Measurements from ENCODE around the gene SCARB1. TPM values are rescaled to one million over a fixed set of nuclear protein-coding genes. Genes with fewer than 3 reads are reported as not detected.

Gene SCARB1
- total and polyA plus RNA-seq, 2 of the 13 experiments (the other 11 are each of a cell fraction or from before 2014, with no cell fraction given), result 63.4 to 160 TPM

DNA sequence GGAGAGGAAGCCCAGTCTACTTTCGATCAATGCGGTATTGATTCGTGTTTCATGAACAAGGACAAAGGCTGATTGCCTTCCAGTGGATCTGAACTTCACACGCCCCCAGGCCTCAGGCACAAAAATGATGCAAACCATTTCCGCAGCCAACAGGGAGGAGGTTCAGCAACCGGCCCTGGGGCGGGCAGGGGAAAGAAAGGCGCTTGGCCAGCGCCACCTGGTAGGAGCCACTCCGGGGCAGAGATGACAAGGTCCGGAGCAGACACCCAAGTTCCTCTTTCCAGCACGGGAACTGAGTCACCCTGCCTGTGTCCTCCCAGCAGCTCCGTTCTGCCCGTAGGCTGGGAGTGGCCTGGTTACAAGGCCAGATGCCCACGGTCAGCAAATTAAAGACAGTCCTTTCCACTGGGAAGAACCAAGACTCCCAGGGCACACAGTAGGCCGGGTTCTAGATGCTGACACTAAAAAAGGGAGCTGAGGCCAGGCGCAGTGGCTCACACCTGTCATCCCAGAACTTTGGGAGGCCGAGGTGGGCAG lies 136.3 kb downstream of the SCARB1 start (continued):
- TF ChIP-seq, protein P1, sequence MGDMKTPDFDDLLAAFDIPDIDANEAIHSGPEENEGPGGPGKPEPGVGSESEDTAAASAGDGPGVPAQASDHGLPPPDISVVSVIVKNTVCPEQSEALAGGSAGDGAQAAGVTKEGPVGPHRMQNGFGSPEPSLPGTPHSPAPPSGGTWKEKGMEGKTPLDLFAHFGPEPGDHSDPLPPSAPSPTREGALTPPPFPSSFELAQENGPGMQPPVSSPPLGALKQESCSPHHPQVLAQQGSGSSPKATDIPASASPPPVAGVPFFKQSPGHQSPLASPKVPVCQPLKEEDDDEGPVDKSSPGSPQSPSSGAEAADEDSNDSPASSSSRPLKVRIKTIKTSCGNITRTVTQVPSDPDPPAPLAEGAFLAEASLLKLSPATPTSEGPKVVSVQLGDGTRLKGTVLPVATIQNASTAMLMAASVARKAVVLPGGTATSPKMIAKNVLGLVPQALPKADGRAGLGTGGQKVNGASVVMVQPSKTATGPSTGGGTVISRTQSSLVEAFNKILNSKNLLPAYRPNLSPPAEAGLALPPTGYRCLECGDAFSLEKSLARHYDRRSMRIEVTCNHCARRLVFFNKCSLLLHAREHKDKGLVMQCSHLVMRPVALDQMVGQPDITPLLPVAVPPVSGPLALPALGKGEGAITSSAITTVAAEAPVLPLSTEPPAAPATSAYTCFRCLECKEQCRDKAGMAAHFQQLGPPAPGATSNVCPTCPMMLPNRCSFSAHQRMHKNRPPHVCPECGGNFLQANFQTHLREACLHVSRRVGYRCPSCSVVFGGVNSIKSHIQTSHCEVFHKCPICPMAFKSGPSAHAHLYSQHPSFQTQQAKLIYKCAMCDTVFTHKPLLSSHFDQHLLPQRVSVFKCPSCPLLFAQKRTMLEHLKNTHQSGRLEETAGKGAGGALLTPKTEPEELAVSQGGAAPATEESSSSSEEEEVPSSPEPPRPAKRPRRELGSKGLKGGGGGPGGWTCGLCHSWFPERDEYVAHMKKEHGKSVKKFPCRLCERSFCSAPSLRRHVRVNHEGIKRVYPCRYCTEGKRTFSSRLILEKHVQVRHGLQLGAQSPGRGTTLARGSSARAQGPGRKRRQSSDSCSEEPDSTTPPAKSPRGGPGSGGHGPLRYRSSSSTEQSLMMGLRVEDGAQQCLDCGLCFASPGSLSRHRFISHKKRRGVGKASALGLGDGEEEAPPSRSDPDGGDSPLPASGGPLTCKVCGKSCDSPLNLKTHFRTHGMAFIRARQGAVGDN (CRISPR knock-in tag; IDR thresholded peaks at IDR 0.05), result peak; percentile 55; the same call in 1 of the 2 replicates
- TF ChIP-seq RARA (CRISPR knock-in tag; IDR thresholded peaks at IDR 0.05) (0 out of 2 replicates have a peak, but pooled peaks have one; percentile 28), KMT2B (CRISPR knock-in tag; IDR thresholded peaks at IDR 0.05) (no peak), ZNF232 (CRISPR knock-in tag; IDR thresholded peaks at IDR 0.05; ENCODE audit: borderline replicate concordance) (no peak), ZNF329 (CRISPR knock-in tag; IDR thresholded peaks at IDR 0.05; ENCODE audit: low read depth) (no peak), ZNF263 (CRISPR knock-in tag; IDR thresholded peaks at IDR 0.05) (no peak), ZNF709 (CRISPR knock-in tag; IDR thresholded peaks at IDR 0.05) (no peak), RNF2 (conservative IDR thresholded peaks at IDR 0.05; ENCODE audit: low read depth) (no peak), PLSCR1 (CRISPR knock-in tag; IDR thresholded peaks at IDR 0.05; ENCODE audit: borderline replicate concordance) (no peak), ZBTB33 (CRISPR knock-in tag; IDR thresholded peaks at IDR 0.05) (no peak), ONECUT2 (CRISPR knock-in tag; IDR thresholded peaks at IDR 0.05) (peak; percentile 59), ATRX (CRISPR knock-in tag; IDR thresholded peaks at IDR 0.05; ENCODE audit: borderline replicate concordance) (no peak), ZNF335 (CRISPR knock-in tag; IDR thresholded peaks at IDR 0.05) (no peak), TBX2 (CRISPR knock-in tag; IDR thresholded peaks at IDR 0.05; ENCODE audit: borderline replicate concordance) (0 out of 2 replicates have a peak, but pooled peaks have one; percentile 51)
- TF ChIP-seq, protein P2, sequence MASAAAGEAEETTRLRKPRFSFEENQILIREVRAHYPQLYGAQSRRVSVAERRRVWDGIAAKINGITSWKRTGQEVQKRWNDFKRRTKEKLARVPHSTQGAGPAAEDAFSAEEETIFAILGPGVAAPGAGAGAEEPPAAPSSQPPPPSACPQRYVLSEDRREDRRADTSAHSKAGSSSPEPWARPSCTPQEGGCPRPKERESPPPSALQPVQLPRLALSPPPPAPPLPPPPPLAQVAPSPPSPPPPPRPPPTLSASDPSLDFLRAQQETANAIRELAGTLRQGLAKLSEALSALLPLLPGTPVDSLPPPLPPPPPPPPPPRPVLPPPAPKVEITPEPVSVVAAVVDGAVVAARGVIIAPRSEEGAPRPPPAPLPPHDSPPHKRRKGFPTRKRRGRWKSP (CRISPR knock-in tag; IDR thresholded peaks at IDR 0.05), result no peak
- TF ChIP-seq, protein P3, sequence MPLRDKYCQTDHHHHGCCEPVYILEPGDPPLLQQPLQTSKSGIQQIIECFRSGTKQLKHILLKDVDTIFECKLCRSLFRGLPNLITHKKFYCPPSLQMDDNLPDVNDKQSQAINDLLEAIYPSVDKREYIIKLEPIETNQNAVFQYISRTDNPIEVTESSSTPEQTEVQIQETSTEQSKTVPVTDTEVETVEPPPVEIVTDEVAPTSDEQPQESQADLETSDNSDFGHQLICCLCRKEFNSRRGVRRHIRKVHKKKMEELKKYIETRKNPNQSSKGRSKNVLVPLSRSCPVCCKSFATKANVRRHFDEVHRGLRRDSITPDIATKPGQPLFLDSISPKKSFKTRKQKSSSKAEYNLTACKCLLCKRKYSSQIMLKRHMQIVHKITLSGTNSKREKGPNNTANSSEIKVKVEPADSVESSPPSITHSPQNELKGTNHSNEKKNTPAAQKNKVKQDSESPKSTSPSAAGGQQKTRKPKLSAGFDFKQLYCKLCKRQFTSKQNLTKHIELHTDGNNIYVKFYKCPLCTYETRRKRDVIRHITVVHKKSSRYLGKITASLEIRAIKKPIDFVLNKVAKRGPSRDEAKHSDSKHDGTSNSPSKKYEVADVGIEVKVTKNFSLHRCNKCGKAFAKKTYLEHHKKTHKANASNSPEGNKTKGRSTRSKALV (CRISPR knock-in tag; IDR thresholded peaks at IDR 0.05), result no peak
- TF ChIP-seq, protein P4, sequence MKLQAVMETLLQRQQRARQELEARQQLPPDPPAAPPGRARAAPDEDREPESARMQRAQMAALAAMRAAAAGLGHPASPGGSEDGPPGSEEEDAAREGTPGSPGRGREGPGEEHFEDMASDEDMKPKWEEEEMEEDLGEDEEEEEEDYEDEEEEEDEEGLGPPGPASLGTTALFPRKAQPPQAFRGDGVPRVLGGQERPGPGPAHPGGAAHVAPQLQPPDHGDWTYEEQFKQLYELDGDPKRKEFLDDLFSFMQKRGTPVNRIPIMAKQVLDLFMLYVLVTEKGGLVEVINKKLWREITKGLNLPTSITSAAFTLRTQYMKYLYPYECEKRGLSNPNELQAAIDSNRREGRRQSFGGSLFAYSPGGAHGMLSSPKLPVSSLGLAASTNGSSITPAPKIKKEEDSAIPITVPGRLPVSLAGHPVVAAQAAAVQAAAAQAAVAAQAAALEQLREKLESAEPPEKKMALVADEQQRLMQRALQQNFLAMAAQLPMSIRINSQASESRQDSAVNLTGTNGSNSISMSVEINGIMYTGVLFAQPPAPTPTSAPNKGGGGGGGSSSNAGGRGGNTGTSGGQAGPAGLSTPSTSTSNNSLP (IDR thresholded peaks at IDR 0.05; ENCODE audit: low read depth, low read length), result peak; percentile 57
